Right ventricle myocardium superior (tissue), 1 donor: Measurements from ENCODE around the gene CCDC154. TPM values are rescaled to one million over a fixed set of nuclear protein-coding genes. Genes with fewer than 3 reads are reported as not detected.

Source experiments
- ATAC-seq: fragments of 200-7000 bp; cut with Tn5 transposase; one replicate; pipeline ENCODE4 v1.9.1; 2020; ENCODE audit warnings: mild to moderate bottlenecking; ENCODE audit not compliant: poor library complexity
- DNase-seq: peaks from one replicate; pipeline ENCODE4 v3.0.0-alpha.2; 2020
- intact Hi-C: fragments of 100-400 bp; cut with DNase I; formaldehyde crosslinking; loops from one replicate; pipeline ENCODE4 v1.11.2; 2022
- total RNA-seq: library from RNA; stranded (reverse); fragmentation: NEBNext Ultra II Directional; extraction: Animal tissue kit (Norgen Biotek cat#: 25700); gene quantifications from one replicate; pipeline ENCODE4 v1.2.1, GENCODE V29; 2021
- donor health status: DM: no; HTN: yes; CAD: no; lungs with severe emphysema.

CCDC154 gene
- total RNA-seq, 1 donor from 2014 or later = 0.81 TPM

DNA sequence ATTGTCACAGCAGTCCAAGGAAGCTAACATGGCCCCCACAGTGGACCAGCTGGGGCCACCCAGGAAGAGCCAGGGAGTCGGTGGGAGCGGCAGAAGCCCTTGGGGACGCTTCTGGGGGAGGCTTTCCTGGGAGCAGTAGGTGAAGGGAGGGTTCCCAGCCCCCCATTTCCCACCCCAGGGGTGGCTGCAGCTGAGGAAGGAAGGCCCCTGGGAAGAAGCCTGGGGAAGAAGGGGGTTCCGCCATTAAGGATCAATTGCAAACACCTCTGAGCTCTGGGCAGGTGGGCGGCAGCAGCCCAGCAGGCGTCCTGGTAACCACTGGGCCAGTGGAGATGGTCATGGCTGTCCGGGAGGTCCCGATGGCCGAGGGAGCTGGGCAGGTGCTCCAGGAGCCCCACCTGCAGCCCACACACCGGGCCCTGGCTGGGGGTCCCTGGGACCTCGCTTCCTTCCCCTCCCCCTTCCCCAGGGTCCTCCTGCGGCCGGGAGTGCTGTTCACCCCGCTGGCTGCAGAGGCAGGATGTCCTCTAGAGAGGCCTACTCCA lies 14.1 kb downstream of the CCDC154 start:
- ATAC-seq (no peak), DNase-seq (no peak)
- intact Hi-C loops = no loop called here

DNA sequence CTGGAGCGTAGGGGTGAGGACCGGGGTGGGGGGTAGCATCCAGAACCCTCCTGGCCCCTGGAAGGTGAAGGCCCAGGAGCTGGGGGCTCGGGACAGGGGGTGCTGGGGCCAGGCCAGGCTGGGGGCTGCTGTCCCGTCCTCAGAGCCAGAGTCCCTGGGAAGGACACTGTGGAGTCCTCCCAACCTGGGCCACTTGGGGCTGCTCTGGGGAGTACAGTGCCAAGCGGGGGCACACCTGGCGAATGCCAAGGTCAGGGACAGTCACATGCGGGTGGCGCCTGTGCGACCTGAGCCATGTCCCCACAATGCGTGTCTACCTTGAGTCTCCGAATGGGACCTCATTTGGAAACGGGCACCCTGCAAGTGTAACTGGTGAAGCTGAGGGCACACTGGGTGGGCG lies 14.7 kb downstream of the CCDC154 start:
- intact Hi-C loops = no loop called here
- no peak for ATAC-seq

DNA sequence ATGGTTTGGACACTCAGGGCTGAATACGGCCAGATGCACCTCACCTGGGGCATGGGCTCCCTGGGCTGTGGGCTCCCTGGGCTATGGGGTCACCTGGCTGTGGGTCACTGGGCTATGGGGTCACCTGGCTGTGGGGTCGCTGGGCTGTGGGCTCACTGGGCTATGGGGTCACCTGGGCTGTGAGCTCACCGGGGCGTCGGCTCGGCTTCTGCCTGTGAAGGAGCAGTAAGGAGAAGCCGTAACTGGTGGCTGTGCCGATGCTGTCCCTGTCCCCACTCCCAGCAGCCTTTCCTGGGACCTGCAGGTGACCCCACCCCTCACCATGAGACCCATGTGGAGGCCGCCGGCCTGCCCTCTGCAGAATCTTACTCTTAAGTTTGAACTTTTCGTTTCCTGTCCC lies 15.3 kb downstream of the CCDC154 start:
- intact Hi-C loops = no loop called here
- ATAC-seq = no peak
- DNase-seq = no peak

More for the DNA sequence above, 14.7 kb downstream of the CCDC154 start:
- DNase-seq = no peak

DNA sequence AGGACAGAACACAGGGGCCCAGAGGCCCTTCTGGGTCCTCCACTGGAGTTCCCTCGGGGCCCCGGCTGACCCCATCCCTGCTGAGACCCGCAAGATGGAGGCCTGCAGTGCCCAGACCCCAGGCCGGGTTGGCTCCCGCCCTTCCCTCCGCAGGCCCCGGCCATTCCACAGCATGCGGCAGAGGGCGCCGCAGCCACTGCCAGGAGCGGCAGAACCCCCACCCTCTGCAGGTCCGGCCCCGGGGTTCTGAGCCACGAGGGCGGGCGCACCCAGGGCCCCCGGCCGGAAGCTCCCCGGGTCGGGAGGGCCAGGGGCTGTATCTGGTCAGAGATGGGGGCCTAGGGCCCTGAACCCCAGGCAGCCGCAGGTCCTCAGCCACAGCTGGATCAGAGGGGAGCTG lies 15.8 kb downstream of the CCDC154 start:
- ATAC-seq = peak; percentile 46
- DNase-seq = no peak
- intact Hi-C loops = no loop called here

DNA sequence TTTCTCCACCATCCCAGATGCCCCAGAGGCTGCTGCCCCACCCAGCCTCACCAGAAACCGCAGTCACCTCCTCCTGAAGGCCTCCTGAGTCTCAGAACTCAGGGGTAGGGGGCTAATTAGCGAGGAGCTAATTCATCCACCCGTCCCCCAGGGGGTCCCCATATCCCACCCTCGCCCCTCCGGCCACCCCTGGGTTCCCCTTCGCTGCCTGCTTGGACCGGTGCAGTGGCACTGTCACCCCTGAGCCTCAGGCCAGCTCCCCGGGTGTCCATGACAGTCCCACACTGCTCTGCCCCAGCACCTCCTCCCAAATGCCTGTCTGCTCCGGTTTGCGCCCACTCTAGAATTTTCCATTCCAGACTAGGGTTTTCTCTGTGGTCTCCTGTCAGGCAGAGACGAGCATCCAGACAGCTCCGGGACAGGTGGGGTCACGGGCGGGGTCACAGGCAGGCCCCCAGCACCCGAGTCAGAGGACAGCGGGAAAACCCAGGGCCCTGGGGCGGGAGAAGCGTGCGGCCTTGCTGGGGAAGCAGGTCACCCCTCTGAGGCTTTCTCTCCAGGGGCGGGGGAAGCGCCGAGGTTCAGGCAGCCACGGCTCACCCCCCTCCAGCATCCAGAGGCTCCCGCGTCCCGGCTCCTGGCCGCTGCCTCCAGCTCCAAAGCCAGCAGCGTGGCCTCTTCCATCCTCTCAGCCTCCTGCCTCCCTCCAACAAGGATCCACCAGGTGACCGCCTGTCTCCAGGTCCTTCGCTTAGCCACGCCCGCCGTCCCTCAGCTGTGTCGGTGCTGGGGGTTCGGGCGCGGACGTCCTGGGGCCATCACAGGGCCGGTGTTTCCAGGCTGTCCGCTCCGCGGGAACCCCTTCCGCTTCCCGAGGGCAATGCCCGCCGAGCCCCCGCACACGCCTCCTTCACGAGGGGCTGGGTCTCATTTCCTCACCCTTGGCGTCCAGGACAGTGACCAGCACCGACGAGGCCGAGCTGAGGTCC lies 16.6 kb downstream of the CCDC154 start:
- intact Hi-C loops = no loop called here
- ATAC-seq (no peak), DNase-seq (no peak)

DNA sequence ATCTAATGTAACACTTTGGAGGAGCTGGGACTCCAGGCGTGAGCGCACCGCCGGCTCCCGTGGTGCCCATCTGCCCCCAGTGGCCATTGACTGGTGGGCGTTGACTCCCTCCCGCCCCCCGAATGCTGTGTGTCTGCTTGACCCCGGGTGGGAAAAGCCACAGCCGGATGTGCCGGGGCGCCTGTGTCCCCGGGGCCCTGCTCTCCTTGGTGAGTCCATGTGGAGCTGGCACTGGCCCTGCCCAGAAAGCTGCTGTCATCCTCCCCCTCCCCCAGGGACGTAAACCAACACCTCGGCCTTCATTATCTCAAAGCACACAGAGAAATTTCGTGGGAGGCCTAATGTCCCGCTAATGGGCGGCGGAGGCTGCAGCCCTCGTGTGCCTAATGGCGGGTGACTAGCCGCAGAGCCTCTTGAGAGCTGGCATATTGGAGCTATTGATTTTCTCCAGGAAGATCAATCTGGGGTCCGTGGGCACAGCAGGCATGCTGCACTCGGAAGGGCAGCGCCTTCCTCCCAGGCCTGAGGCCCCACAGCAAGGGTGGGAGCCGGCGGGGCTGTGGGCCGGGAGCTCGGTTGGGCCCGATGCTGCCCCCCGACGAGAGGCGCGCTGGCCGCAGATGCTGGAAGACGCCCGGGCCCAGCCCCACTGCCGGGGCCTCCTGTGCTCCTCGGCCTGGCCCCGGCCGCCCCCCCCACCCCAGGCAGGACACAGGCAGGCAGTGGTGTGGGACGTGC lies 17.5 kb downstream of the CCDC154 start:
- intact Hi-C loops = no loop called here
- DNase-seq = no peak
- ATAC-seq = no peak

DNA sequence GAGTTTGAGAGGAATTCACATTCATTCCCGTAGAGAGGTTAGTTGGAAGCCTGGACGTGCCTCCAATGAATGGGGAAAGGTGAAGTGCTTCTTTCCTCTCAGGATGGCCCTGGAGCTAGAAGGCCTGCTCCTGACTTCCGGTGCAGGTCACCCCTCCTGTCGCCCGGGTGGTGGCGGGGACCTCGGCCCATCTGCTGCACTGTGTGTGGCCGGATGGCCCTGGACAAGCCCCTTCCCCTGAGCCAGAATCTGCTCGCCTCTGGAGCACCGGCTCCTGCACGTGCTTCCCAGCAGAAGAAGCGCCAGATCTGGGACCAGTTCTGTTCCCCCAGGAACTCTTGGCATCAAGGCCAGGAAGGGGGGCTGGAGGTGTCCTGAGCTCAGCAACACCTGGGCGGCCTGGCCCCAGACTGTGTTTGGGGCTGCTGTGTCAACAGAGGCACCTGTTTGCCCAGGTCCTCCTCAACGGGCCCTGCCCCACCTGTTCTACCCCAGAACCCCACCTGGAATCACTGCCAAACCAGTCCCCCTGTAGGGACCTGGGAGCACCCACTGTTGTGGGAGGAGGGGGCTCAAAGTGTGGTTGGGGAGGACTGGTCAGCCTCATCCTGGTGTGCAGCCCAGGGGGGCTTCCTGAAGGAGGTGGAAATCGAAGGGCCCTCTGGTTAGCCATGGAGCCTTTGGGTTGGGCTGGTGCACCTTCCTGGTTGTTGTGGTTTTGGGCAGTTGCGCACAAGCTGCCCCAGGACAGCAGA lies 18.6 kb downstream of the CCDC154 start:
- ATAC-seq (no peak), DNase-seq (no peak)
- intact Hi-C loops = no loop called here

DNA sequence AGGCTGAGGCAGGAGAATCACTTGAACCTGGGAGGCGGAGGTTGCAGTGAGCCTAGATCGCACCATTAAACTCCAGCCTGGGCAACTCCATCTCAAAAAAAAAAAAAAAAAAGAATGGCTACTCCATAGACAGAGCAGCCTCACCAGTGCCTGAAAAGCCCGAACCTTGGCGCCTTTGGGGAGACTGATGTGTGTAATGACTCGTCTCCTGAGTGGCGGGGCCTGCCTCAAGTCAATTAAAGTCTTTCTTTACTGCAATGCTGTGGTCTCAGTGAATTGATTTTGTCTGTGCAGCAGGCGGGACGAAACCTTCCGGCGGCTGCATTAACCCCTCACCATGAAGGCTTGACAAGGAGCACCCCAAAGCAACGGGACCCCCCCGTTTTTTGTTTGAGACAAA lies 20.3 kb downstream of the CCDC154 start:
- DNase-seq = no peak
- ATAC-seq = no peak
- intact Hi-C loops = no loop called here

DNA sequence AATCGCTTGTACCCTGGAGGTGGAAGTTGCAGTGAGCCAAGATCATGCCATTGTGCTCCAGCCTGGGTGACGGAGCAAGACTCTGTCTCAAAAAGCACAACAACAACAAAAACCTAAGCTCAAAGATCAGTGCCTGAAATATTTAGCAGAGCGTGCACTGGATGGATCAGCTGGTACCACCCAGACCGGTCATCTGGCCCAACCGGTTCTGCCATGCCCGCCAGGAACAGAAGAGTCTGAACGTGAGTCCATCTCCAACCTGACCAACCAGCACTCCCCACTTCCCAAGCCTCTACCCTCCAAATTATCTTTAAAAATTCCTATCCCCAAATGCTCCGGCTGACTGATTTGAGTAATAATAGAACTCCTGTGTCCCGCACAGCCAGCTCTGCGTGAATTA lies 22.3 kb downstream of the CCDC154 start:
- DNase-seq (no peak), ATAC-seq (no peak)
- intact Hi-C loops = no loop called here

DNA sequence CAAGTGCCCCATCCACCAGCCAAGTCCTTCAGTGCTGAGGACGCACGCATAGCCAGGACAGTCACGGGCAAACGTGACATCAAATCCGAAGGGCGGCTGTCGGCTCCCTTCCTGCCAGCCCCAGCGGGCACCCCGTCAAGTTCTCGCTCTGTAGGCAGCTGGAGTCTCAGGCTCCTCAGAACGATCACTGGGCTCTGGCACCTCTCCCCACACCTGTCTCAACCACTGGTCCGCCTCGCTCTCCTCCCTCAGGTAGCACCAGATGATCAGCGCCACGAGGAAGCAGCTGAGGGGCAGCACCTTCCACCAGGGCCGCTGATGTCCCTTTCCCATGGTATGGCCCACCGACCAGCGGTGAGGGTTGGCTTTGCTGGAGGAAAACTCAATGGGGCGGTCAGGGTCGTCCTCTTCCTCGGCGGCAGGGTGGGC lies 24.2 kb downstream of the CCDC154 start:
- ATAC-seq = no peak
- intact Hi-C loops = no loop called here
- DNase-seq = no peak

DNA sequence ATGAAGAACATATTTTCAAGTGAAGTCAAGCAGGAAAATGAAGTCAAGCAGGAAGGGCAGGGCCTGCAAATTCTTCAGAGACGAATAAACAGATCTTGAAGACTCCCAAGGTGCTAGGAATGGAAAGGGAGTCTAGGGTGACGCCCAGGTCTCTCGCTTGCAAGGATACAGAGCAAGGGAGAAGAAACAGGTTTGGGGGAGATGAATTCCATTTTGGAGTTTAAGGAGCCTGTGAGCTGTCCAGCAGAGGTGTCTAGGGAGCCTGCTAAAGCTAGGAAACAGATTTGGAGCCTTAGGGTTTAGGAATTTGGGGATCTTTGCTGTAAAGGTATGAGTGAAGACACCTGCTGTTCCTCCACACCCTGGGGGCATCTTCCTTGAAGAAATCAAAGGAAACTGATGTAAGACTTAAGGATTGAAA lies 27.8 kb downstream of the CCDC154 start:
- no peak for ATAC-seq
- no peak for DNase-seq
- intact Hi-C loops = no loop called here

DNA sequence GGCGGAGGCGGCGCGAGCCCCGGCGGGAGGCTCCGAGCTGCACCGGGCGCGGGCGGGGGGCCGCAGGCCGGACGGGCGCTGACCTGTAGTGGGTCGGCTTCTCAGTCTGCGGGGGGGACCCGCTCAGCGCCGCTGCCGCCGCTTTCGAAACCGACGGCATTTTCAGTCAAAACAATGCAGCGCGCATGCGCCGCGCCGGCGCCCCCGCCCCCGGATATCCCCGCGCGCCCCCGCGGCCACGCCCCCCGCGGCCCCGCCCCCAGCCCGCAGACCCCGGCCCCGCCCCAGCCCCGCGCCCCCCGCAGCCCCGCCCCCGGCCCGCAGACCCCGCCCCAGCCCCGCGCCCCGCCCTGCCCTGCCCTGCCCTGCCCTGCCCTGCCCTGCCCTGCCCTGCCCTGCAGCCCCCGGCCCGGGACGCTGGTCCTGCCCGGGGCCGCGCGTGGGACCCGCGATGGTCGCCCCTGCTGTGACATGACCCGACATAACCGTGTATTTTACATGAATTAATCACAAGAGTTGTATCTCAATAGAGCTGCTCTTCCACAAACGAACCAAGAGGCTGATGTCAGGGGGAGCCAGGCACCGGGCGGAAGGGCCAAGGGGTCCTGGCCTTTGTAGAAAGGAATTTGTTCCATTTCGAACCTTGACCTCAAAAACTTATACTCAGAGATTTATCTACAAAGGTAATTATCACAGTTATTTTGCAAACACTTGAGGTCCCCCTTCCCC lies 29.7 kb downstream of the CCDC154 start, which contains the start of gene UNKL:
UNKL (minus strand) TSS at position 173 of the 729 bp plus-strand sequence; CDS start at position 160, 13 bp downstream.
- DNase-seq = peak; percentile 90
- ATAC-seq = peak; percentile 58
- intact Hi-C loops = no loop called here

DNA sequence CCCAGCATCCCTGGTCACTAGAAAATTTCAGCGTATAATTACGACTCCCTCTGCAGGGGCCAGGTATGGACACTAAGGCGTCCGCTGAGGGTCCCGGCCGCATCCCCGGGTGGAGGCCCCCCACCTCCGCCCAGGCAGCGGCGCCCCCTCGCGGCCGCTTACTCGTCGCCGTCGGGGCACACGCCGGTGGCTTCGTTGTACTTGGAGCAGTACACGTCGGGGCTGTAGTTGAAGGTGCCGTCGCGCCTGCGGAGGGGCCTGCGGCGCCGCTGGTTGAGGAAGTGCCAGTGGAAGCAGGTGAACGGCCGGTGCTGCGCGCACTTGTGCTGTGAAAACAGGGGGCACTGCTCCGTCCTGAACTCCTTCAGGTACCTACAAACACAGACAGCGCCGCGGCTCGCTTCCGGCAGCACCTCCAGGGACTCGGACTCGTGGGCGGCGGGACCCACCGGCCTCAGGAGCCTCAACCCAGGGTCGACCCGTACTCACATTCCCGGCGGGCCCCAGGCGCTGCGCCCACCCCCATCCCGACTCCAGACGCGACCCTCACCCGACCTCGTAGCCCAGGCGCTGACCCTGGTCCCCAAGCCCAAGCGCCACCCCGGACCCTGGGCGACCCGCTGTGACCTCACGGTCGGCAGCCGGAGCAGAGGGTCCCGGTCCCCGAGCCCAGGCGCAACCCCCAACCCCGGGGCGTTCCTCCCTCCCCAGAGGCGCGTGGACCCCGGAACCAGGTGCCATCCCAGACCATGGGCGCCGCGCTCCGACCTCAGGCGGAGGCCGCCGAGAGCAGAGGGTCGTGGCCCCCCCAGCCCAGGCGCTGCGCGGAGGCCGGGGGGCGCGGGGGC lies 30.4 kb downstream of the CCDC154 start:
- peak; percentile 75 for DNase-seq
- peak; percentile 38 for ATAC-seq
- intact Hi-C loops = no loop called here

DNA sequence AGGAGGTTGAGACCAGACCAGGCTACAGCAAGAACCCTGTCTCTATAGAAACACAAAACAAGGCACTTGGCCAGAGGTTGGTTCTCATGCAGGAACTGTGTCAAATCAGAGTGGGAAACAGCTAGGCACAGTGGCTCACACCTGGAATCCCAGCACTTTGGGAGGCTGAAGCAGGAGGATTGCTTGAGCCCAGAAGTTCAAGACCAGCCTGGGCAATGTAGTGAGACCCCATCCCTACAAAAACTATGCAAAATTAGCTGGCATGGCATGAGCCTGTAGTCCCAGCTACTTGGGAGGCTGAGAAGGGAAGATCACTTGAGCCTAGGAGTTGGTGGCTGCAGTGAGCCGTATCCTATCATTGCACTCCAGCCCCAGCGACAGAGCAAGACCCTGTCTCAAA lies 31.5 kb downstream of the CCDC154 start:
- intact Hi-C loops = no loop called here
- no peak for ATAC-seq
- DNase-seq = no peak

DNA sequence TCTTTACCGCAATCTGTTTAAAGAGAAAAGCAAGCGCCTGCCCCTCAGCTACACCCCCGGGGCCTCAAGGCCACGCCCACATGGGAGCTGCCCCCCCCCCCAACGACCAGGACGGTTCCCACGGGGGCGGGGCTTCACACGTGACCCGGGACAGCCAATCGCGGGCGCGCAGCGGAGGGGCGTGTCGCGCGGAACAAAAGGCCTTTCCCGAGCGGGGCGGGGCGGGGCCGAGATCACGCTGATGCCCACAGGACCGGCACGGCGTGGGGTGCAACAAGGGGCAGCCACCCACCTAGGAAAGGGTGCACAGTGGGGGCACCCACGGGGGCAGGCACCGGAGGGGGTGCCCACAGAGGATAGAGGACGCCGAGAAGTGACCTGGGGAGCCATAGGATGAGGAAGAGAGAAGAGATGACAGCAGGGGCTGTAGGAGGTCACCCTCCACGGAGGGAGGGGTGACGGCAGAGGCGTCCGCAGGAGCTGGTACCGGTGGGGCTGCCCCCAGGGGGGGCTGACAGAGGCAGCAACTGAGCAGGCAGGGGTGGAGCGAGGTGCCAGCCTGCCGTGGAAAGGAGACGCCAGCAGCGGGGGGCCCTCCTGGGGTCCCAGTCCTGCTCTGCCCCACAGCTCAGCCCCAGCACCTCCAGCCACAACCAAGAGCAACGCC lies 36.1 kb downstream of the CCDC154 start:
- peak; percentile 98 for ATAC-seq
- DNase-seq = peak; percentile 97
- intact Hi-C loops = no loop called here

DNA sequence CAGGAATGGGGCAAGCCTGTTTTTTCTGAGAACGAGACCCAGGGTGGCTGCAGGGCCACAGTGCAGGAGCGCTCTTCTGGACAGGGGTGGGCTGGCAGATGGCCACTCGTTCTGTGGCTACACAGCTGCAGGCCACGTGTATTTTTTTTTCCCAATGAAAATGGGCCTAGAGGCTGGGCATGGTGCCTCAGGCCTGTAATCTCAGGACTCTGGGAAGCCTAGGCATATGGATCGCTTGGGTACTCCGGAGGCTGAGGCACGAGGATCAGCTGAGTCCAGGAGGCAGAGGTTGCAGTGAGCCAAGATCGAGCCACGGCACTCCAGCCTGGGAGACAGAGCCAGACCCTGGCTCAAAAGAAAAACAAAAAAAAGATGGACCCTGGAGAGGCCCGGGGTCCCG lies 36.6 kb downstream of the CCDC154 start:
- ATAC-seq = peak; percentile 33
- DNase-seq = no peak
- intact Hi-C loops = no loop called here

DNA sequence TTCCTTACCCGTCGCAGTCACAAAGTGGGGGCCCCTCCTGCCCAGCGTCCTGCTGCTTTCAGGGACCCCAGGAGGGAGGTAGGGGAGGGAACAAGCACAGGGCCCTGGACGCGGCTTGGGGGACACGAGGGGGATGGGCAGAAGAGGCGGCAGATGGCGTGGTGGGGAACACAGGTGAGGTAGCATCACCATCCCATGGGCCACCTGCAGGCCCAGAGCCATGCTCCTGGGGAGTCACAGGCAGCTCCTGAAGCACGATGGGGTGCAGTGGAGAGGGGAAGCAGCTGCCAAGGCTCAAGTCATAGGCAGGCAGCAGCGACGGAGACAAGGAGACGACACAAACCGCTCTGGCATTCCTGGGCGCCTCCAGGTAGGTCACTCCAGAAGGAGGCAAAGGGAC lies 40.6 kb downstream of the CCDC154 start:
- ATAC-seq (no peak), DNase-seq (no peak)
- intact Hi-C loops = no loop called here
